ENCODE data around the gene ALPG.

Gene ALPG

DNA sequence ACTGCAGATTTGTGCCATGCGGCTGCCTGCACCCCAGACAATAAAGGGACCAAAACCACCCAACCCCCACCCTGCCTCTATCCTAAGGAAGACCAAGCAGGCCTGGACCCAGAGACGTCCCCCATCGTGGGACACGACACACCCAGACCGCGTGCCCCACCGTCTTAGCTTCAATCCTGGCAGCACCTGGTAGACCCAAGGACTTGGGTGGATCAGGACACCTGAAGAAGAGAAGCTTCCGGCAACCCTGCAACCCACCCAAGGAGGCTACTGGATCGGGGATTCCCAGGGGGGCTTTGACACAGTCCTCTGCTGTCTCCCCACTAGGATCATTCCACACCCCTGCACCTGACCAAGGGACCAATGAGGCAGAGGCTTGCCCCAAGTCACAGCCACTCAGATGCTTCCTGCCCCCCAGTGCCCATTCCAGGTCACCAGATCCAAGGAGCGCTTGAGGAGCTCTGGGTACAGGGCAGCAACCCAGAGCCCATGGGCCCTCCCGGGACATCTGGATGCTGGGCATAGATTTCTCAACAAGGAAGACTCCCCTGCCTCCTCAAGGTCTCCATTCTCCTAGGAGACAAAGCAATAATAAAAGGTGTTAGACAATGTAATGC lies 52.9 kb downstream of the ALPG start:
- DNase-seq, result no peak

DNA sequence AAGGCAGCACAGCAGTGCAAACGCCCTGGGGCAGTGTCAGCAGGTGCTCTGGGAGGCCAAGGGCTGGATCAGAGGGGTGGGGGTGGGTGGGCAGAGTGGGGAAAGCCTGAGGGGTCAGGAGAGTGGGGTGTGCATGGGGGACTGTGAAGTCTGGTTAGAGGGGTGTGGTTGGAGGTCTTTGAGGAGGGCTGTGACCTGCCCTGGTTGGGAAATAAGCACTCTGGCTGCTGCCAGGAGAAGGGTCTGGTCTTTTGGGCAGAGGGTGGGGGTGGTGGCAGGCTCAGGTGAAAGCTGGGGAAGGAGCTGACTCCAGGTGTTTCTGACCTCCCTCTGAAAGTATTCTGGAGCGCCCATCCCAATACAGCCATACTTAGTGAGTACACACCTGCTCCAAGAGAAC lies 53.5 kb downstream of the ALPG start:
- no peak for DNase-seq

All from suppressor macrophage (primary cell).